Stimulated activated CD8-positive, alpha-beta memory T cell treated with anti-CD3 and anti-CD28 coated beads, Interleukin-12 subunit alpha, Interleukin-12 subunit beta, amount 100 ng/mL, for 4 hours (primary cell): ENCODE measurements around the gene ADAMTS12.

Experiments used
- DNase-seq: peaks from one replicate; pipeline ENCODE4 v3.0.0-alpha.2; 2020; ENCODE audit warnings: low read depth

ADAMTS12 gene

DNA sequence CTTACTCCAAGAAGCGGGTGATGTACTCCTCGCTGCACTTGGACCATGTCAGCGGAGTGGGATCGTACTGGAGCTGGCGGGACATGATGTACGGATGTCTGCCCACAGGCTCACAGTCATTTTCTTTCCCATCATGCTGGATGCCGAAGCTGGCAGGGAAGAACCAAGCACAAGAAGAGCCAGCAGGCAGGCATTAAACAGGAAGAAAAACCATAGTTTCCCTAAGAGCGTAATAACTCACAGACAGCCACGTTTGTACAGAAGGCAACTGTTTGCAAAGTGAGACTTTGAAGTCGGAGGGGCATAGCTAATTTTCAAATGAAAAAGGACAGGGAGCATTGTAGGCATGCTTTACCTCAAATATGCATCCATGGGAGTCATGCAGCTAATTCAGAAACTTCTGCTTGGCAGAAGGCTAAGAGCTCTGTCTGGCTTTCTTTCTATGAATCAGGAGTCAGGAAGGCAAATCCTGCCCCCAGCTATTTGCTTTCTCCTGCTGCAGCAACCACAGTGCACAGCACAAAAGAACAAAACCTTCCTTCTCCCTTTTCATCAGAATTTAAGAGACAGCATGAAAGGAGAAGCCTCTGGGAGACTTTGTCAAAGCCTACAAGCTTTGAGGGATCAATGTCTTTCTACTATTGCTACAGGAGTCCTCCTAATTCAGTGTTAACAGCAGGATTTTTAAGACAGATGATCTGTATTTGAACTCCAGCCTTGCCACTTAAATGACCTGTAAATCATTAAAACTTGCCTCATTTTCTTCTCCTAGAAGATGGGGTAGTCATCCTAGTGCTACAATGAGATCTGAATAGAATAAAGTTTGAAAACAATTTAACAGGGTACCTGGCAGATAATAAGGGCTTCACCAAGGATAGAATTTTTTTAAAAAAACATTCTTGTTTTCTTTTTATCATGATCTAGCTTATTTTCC, 242.0 kb downstream of the ADAMTS12 start:
- DNase-seq = no peak

DNA sequence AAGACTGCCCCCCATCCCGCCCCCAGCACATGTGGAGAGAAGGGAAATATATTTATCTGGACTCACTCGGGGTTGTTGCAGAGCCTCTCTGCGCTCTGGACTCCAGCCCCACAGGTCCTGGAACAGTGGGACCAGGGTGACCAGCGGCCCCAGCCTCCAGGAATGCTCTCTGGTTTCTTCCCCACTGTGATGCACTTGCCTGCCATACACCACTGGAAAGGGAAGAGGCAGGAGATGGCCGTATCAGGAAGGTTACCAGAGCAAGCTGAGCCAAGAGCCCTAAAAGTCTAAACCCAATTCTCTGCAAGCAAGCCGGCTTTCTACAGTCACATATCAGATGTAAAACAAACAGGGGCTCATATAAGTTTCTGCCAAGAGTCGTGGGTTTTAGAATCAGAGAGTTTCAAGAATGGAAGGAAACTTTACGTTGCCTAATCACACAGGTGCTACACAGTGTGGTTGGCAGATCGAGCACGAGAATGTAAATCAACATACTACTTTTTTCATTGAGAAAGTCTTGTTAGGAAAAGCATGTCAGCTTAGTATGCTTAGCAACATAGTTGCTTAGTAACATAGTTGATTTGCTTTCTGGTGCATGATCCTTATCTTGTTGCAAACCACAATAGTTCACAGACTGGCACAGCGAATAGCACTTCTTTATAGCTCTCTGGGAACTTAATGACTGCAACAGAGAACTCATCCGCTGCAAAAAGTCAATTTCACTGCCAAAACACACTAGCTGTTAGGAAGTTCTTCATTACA, 249.9 kb downstream of the ADAMTS12 start:
- no peak for DNase-seq

DNA sequence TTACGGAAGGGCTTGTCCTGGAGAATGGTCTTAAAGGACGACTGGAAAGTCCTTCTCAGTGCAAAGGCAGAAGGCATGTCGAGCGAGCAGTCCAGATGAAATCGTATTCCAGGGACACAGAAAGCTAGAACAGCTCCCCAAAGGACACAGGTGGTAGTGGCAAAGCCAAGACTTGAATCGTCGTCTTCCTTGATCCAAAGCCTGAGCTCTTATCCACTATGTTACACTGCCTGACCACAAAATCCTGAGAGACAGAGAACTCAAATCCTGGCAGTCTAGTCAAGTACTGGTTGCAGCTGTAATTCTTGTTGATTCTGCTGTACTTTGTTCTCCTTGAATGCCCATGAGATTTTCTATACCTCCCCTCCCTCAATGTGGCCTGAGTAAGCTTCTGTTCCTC, 252.3 kb downstream of the ADAMTS12 start:
- no peak for DNase-seq

DNA sequence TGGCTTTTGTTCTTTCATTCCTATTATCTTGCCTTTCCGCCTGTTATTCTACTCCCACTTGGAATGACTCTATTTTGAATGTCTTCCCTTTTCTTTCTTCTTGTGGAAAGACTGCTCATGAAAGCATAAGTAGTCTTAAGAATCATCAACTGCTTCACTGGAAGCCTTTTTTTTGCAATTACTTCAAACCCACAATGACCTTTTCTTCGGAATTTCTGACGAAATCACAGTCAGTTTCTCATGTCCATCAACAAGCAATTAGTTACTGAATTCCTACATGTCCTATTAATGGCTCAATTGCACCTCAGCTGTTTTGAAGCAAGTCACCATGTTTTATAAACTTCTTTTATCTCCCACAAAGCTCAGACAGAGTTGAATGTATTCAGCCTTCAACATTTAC, 254.8 kb downstream of the ADAMTS12 start:
- DNase-seq = no peak

DNA sequence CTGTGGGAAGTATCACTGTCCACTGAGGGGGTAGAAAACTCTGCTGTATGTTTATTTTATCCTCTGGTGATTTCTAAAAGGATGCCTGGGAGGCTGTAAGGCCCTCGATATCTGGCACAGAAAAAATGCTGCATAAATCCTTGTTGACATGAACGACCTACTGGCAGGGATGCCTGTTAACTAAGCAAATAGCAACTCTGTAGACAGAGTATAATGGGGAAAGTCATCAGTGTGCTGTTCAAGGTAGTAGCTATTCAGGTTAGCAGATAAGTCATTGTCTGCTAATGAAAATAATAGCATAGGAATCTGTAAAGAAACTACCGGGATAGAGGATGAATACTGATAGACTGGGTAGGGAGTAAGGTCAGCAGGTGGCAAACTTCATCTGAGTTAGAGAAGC, 256.2 kb downstream of the ADAMTS12 start:
- no peak for DNase-seq

DNA sequence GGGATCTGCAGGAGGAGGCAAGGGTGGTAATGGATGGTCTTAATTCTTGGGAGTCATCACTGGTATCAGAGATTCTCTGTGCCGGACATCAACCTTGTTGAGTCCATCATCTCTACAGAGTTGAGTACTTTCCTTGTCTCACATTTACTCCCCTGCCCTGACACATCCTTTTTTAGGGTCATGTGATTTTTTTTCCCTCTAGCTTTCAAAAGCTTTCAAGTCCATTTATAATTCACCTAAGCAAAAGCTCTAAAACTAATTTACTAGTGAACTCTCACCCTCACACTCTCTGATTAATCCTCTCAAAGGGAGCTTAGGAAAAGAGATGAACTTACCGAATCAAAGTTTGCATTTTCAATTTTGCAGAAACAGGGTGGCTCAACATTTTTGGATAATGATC, 258.1 kb downstream of the ADAMTS12 start:
- DNase-seq = no peak

DNA sequence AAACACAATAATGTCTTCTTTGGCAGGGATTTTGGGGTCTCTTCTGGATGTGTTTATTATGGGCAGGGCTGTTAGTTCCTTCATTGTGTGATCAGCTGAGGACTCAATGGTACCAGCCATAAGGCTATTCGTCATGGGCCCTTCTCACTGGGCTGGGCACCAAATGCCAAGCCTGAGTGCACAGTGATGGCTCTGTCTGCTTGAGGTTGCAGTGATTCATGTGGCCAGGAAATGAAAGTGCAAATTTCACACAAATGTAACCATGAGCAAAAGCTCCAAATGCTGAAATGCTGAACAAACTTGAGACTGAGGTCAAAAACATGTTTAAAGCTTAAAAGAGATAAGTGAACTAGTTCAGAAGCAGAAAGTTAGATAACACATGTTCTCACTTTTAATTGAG, 260.0 kb downstream of the ADAMTS12 start:
- no peak for DNase-seq

DNA sequence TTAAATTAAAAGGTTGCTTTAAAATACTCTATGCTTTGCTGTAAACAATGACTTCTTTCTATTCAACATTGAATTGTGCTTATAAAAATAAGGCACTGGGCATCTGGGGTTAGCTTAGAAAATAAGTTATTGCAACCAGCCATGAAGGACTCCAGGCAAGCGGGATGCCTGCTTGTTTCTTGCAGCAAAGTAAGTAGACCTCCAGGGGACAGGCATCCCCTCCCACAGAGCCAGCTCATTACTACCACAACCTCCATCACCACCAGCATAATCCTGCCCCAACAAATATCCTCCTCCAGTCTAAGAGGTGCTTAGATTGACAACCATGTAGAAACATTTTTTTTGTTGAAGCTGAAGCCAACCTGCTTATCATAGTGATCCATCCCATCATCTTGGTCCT, 260.7 kb downstream of the ADAMTS12 start:
- no peak for DNase-seq

DNA sequence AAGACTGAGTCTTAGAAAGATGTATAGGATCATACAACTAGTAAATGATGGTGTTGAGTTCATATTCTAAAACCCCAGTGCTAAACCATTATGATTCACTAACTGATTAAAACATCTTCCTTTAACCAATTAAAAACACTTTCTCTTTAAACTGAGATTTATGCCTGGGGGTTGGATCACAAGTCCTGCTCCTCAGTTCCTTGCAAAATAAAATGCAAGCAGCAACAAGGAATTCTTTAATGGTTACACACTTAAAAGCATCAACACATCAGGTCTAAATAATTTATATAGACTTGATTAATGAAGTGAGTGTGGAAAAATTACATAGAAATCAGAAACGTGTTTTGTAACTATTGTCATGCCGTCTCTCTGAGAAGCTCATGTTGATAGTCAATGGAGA, 261.8 kb downstream of the ADAMTS12 start:
- no peak for DNase-seq

DNA sequence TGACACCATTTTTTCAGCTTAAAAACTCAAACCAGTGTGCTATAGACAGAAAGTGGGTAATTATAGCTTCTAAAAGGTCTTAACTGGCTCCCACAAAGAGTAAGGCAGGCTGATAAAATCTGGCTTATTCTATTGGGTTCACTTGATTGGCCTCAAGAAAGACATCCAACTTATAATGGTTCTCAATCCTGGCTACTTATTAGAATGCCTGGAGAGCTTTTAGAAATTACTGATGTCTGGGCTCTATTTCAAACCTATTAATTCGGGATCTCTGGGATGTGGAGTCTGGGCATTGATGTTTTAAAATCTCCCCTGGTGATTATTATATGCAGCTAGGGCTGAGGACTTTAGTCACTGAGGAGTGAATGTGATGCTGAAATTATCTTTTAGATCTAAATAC, 263.0 kb downstream of the ADAMTS12 start:
- DNase-seq = no peak

DNA sequence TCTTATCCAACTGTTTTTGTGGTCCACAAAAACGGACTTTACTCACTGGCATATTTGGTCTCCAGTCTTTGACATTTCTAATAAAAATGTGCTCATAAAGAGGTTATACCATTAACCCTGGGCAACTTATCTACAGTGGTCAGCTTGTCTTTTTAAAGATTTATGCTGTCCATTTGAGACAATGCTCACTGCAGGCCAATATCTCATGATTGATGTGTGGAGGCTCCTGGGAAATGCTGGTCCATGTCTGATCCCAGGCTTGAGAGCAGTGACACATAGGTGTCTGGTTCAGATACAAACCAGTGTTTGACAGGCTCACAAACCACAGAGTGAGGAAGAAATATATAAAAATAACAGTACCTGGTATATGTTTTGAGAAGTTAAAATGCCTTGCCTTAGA, 270.3 kb downstream of the ADAMTS12 start:
- DNase-seq = no peak

DNA sequence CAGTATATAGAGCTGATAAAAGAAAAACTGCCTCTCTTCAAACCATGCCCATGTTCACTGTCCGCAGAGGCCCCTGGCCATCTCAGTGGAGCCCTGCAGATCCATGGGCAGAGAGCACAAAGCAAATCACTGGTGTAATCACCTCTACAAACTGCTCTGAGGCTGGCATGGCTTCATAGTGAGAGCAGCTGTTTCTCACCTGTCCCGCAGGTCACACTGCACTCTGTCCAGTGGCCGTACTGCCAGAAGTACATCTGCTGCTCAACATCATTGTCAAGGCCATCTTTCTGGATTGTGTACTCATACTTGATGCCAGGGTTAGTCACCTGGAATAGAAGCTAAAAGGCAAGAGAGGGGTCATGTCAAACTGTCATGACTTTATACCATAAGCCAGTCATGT, 277.8 kb downstream of the ADAMTS12 start:
- DNase-seq = no peak

DNA sequence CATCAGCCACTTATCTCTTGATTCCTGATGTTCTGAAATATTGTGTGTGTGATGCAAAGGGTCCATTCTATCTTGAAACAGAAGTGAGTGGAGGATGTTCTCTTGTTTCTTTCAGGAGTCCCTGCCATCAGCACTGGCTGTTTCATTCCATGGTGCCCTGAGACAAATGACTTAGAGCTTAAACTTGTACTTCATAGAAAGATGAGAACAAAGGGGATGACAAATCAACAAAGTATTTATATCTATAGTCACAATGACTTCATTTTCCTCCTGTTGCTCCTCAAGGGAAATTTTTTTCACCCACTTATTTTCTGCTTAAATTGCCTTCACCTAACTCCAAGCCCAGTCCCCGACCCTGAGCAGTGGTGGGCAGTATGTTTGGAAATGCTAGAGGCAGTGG, 279.4 kb downstream of the ADAMTS12 start:
- no peak for DNase-seq

DNA sequence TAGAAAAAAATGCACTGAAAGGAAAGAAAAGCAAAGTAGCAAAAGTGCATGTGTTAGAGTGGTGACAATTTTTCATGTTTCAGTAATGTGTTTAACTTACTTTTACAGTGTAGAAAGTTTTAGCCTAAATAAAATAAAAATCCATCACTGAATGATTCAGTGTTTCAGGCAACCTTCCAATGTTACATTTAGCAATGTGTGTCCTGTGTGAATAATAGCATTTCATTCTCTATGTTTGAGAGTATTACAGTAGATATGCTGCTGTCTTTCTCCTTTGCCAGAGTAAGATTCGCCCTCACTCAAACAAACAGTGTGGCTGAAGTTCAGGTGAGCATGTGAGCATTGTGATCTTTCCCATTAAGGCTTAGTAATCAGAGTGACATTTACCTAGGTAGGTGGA, 279.9 kb downstream of the ADAMTS12 start:
- no peak for DNase-seq

DNA sequence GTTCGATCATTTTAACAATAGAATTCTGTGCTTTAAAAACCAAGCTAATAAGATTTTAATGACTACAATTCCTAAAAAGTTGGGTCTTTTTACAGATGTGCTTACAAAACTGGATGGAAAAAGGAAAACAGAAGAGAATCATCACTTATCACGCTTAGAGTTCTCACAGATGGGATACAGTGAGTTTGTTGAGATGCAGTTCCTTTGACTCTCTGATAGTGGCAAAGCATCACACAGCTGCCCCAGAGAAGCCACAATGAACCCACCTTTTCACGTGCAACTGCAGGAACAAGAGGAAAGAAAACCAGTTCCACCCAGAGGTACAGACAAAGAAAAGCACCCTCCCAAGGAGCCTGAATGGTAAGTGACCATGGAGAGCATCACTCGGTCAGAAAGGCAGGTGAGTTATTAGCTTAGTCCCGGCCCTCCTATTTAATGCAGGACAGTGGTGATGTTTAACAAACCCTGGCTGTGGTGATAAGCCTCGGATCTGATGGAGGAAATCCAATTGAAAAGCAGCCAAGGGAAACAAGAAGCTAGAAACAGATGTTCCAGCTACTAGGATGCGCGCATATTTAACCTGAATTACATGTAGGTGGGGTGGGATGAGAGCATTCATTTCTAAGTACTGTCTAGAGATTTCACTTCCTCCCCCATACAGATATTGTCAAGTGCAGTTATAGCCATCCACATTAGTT, 283.3 kb downstream of the ADAMTS12 start:
- DNase-seq = no peak

DNA sequence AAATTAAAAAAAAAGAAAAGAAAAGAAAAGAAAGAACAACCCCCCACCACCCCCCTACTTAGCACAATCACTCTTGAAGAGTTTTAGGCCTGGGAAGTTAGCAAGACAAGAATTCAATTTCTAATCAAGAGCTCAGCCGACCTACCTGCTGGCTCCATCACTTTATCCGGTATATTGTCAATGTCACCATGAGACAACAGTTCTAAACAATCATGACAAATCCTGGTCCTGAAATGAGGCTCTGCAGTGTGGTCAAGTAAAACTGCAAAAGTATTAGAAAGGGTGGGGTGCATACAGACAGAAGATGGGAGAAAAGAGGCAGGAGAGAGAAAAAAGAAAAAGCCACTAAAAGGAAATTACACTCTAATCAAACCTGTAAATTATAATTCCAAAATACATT, 287.3 kb downstream of the ADAMTS12 start:
- DNase-seq = no peak

DNA sequence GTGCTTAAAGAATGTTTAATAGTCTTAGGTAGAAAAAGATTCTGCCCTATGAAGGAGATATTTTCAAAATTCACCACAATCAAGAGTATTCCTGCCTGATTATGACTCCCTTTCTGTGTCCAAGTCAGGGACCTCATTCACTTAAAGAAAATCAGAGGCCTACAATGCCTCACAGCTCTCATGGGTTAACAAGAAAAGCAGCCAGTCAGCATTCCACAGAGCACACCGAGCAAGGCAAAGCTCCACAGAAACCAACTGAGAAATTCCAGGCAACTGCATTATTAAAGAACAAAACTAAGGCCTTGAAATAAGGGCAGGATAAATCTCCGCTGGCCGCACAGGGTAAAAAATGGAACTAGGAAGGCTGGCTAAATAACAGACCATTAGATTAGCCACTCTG, 289.9 kb downstream of the ADAMTS12 start:
- DNase-seq = no peak

DNA sequence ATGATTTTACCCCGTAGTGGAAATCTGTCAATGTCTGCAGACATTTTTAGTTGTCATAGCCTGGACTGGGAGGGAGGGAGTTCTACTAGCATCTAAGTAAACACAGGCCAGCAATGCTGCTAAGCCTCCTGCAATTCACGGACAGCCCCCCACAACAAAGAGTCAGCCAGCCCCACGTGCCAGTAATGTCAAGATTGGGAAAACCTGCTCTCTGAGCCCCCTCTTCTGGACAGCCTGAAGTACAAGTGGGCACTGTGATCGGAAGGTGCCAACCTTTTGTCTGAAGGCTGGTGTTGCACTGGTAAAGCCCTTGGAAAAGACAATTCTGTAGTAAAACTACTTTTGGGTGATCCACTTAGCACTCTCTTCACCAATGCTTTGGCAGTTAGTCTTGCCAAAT, 296.5 kb downstream of the ADAMTS12 start:
- no peak for DNase-seq

DNA sequence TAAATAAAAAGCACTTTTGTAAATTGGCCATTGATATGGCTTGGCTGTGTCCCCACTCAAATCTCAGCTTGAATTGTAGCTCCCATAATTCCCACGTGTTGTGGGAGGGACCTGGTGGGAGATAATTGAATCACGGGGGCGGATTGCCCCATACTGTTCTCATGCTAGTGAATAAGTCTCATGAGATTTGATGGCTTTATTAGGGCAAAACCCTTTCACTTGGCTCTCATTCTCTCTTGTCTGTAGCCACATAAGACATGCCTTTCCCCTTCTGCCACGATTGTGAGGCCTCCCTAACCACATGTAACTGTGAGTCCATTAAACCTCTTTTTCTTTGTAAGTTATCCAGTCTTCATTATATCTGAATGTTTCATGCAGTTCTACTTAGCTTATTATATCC, 297.8 kb downstream of the ADAMTS12 start:
- no peak for DNase-seq

DNA sequence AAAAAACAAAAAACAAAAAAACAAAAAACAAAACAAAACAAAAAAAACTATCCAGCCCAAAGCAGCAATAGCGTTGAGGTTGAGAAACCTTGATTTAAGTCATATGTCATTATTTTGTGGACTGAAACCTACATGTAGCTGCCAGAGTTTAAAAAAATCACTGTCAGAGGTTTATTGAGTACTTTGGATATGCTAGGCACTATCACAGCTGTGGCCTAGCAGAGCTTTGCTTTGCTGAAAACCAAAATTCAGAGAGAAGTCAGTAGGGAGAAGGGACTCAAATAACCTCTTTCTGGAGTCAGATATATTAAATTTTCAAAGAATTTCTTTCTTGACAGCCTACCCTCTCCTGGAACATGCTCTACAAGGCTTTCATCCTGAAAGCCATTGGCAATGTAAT, 299.5 kb downstream of the ADAMTS12 start:
- no peak for DNase-seq

DNA sequence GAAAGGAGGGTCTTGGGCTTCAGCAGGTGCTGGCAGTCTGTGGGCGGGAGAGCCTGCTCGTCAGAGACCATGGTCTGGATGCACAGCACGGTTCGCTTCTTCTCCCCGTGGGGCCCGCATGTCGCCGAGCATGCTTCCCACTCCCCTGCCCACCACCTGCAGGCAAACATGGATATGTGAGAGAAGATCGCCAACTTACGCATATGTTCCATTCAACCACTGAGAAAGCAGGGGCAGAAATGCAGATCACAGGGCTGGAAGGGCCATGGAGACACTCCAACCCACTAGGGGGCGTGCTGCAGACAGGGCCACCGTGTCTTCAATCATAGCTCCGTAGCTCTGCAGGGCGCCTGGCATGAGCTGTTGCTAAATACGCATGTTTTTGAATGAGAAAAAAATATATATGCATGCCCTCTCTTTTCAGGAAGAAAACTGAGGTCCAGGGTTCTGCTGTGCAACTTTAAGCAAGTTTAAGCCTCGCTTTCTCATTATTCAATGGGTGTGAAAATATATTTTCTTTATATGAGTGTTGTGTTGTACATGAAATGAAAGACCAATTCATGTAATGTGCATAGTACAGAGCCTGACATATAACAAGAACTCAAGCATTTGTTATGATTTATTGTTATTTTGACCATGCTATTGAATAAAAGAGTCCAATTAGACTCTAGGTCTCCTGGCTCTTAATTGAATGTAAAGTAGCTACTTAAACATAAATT, 303.0 kb downstream of the ADAMTS12 start:
- no peak for DNase-seq

DNA sequence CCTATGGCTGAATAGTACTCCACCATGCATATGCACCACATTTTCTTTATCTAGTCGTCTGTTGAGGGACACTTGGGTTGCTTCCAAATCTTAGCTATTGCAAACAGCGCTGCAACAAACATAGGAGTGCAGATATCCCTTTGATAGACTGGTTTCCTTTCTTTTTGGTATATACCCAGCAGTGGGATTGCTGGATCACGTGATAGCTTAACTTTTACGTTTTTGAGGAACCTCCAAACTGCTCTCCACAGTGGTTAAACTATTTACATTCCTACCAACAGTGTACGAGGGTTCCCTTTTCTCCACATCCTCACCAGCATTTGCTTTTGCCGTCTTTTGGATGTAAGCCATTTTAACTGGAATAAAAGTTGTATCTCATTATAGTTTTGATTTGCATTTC, 308.5 kb downstream of the ADAMTS12 start:
- no peak for DNase-seq
